GM12874 (cell line): ENCODE results near the gene DSC2.

Source experiments
- CTCF ChIP-seq: IDR thresholded peaks from 2 replicates; pipeline ENCODE4 v1.5.1; 2011; ENCODE audit warnings: low read depth, mild to moderate bottlenecking, control low read depth, low read length, moderate library complexity; ENCODE audit not compliant: insufficient read depth

The DSC2 gene

DNA sequence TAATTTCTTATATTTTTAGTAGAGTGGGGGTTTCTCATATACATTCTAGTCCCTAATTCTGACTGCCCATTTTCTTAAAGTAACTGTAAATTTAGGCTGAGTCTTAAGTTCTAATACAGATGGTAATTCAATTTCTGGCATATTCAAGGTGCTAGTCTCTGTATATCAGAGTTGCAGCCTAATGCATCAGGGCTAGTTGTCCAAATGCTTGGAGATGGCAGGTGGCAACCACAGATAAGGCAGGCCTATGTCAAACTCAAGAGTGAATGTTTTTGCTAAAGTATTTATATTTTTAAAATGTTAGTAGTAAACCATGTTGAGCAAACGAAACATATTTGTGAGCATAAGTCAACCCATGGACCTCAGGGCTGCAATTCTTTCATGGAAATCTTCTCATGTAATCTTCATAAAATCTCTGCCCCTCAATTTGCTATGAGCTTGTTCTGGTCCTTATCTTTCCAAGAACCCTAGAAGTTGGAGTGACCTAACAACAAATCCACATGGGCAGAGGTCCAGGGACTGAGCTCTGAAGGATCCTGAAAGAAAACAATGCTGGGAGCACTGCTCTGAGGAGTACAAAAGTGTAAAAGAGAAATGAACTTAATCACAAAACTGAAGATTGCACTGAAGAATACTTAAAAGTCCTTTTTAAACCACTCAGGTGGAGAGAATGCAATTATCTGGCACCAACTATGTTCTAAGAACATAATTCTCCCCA is 27.3 kb upstream of the DSC2 start:
- TF ChIP-seq CTCF, result no peak

DNA sequence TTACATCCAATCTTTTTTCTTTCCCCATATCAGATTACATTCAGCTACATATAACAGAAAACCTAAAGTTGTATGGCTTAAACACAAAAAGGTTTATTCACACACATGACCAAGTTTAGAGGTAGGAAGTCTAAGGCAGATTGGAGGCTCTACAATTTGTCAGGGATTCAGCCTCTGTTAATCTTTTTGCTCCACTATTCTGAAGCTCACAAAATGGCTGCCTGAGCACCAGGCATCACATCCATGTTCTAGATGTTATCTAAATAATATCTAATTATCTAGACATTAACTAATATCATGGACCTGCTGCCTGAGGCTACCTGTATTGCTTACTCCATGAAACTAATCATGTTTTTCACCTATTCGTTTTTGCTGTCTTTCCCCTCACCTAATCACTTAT is 23.7 kb upstream of the DSC2 start:
- TF ChIP-seq CTCF, result no peak

- TF ChIP-seq CTCF, result no peak
These were observed 18.4 kb upstream of the DSC2 start for GRCh38 chr18:31120594-31120993.

GRCh38 chr18:31116853-31117595 is 14.8 kb upstream of the DSC2 start:
- TF ChIP-seq CTCF, result no peak

DNA sequence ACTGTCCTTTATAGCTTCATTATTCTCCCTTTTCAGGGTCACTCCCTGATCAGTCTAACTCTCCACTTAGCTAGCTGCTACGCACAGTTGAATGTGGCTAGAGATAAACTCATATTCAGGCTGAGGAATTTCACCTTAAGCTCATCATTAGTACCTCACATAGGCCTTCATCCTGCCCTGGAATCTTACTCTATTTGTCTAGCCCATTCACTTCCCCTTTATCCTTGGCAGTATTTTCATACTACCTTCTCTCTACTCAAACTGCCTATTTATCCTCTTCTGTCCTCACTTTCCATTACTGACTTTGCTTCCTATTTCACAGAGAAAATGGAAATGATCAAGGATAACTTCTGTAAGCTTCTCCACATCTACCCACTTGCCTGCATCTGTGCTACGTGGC is 10.6 kb upstream of the DSC2 start:
- no peak for TF ChIP-seq CTCF

- no peak for TF ChIP-seq CTCF
These were observed 3.5 kb upstream of the DSC2 start for GRCh38 chr18:31105733-31106132.

- no peak for TF ChIP-seq CTCF
These were observed 2.2 kb upstream of the DSC2 start for GRCh38 chr18:31104444-31104843.
